A549 (cell line): ENCODE measurements around the gene TNNI2. TPM values are rescaled to one million over a fixed set of nuclear protein-coding genes. Genes with fewer than 3 reads are reported as not detected.
A peak's percentile ranks its signal among the peaks of the same experiment; 100 is the strongest.

Experiments used
- ATAC-seq, 2 experiments: fragments of 200-7000 bp in 1 of 2; fragments of >200 bp in 1 of 2; cut with Nextera tagmentation in 1 of 2; cut with Tn5 transposase in 1 of 2; 3 replicates each; pipeline versions ENCODE4 v1.8.0 to v1.9.1; 2018 to 2020; ENCODE audit warnings: mild to moderate bottlenecking in 1 of 2, moderate library complexity in 1 of 2
- CTCF ChIA-PET: fragments of 300-600 bp; sonication (Branson Sonifier 250); formaldehyde crosslinking; extraction: SDS; loops from one replicate; lab custom pipeline; 2021; ENCODE audit warnings: antibody characterized with exemption, inconsistent platforms; lab: Yijun Ruan, JAX
- POLR2A ChIA-PET: fragments of 350-600 bp; formaldehyde crosslinking; extraction: SDS; loops from one replicate; lab custom pipeline; 2021; ENCODE audit warnings: antibody characterized with exemption, inconsistent platforms; lab: Yijun Ruan, JAX
- DNase-seq, 2 experiments: peaks; one replicate each; pipeline versions ENCODE4 v3.0.0 to v3.0.0-alpha.2; 2011 to 2016; ENCODE audit warnings: low read depth in 1 of 2, low spot score in 1 of 2
- FAIRE-seq: peaks from 2 replicates; lab custom pipeline; 2011; peaks lifted over from hg19 to GRCh38; lab: Jason Lieb, UNC
- H3K27ac ChIP-seq, 2 experiments: fragments of >200 bp; sonication (Bioruptor Twin); formaldehyde crosslinking; 3 replicates each; pipeline ENCODE4 v1.5.1; 2016 to 2017
- H3K4me1 ChIP-seq: fragments of >200 bp; sonication (Bioruptor Twin); formaldehyde crosslinking; 3 replicates; pipeline ENCODE4 v1.6.1; 2016
- H3K4me2 ChIP-seq: fragments of >200 bp; sonication (Bioruptor Twin); formaldehyde crosslinking; 3 replicates; pipeline ENCODE4 v1.6.1; 2016
- H3K4me3 ChIP-seq: fragments of >200 bp; sonication (Bioruptor Twin); formaldehyde crosslinking; 3 replicates; pipeline ENCODE4 v1.5.1; 2016
- H3K9me3 ChIP-seq: fragments of >200 bp; sonication (Bioruptor Twin); formaldehyde crosslinking; 3 replicates; pipeline ENCODE4 v1.6.1; 2016
- BCL3 ChIP-seq: fragments of >200 bp; sonication (Bioruptor Twin); formaldehyde crosslinking; IDR thresholded peaks from 3 replicates; pipeline ENCODE4 v1.6.1; 2016
- CBX2 ChIP-seq: fragments of 200-600 bp; sonication (generic); IDR thresholded peaks from 2 replicates; pipeline ENCODE4 v1.6.1; 2016; ENCODE audit warnings: low read depth, mild to moderate bottlenecking, borderline replicate concordance
- CHD2 ChIP-seq: fragments of 150-350 bp; IDR thresholded peaks from 2 replicates; pipeline ENCODE4 v1.6.1; 2014; ENCODE audit warnings: low read length; ENCODE audit not compliant: partially characterized antibody
- CHD4 ChIP-seq: fragments of 200-600 bp; sonication (generic); IDR thresholded peaks from 2 replicates; pipeline ENCODE4 v1.6.1; 2016; ENCODE audit warnings: antibody characterized with exemption, mild to moderate bottlenecking, borderline replicate concordance
- ELK1 ChIP-seq: fragments of 150-350 bp; IDR thresholded peaks from 2 replicates; pipeline ENCODE4 v1.6.1; 2014; ENCODE audit warnings: low read depth, mild to moderate bottlenecking, low read length
- ESRRA ChIP-seq: fragments of 150-350 bp; IDR thresholded peaks from 2 replicates; pipeline ENCODE4 v1.6.1; 2014; ENCODE audit warnings: mild to moderate bottlenecking, low read length, borderline replicate concordance
- FOSB ChIP-seq: fragments of 250-450 bp; sonication (Bioruptor Pico); IDR thresholded peaks from 2 replicates; pipeline ENCODE4 v1.5.0; 2020; ENCODE audit warnings: mild to moderate bottlenecking, moderate library complexity
- FOSL2 ChIP-seq, 2 experiments: fragments of 450-650 bp in 1 of 2; fragments of >200 bp in 1 of 2; sonication (Bioruptor Twin) in 1 of 2; formaldehyde crosslinking; IDR thresholded peaks; 2 replicates each; pipeline versions ENCODE4 v1.5.0 to v1.6.1; 2016 to 2020; ENCODE audit warnings: mild to moderate bottlenecking in 1 of 2, moderate library complexity in 1 of 2
- HDAC2 ChIP-seq: fragments of 200-600 bp; sonication (generic); IDR thresholded peaks from 2 replicates; pipeline ENCODE4 v1.6.1; 2016
- JUN ChIP-seq, 2 experiments: fragments of >200 bp; sonication (Bioruptor Twin); formaldehyde crosslinking; IDR thresholded peaks; 2 replicates in 1 of 2; 3 replicates in 1 of 2; pipeline ENCODE4 v1.6.1; 2016 to 2017
- MAX ChIP-seq: IDR thresholded peaks from 2 replicates; pipeline ENCODE4 v1.6.1; 2012
- MAZ ChIP-seq: fragments of 150-350 bp; IDR thresholded peaks from 2 replicates; pipeline ENCODE4 v1.6.1; 2014; ENCODE audit warnings: antibody characterized with exemption, low read depth, low read length, borderline replicate concordance
- NFE2L2 ChIP-seq: fragments of 150-350 bp; conservative IDR thresholded peaks from 2 replicates; pipeline ENCODE4 v1.6.1; 2014; ENCODE audit warnings: low read length
- NR3C1 ChIP-seq: fragments of >200 bp; sonication (Bioruptor Twin); formaldehyde crosslinking; IDR thresholded peaks from 3 replicates; pipeline ENCODE4 v1.6.1; 2017
- POLR2A ChIP-seq: IDR thresholded peaks from 2 replicates; pipeline ENCODE4 v1.6.1; 2012; ENCODE audit warnings: mild to moderate bottlenecking, low read length
- RARB ChIP-seq: fragments of 250-450 bp; sonication (Bioruptor Pico); IDR thresholded peaks from 2 replicates; pipeline ENCODE4 v1.8.0; 2021; ENCODE audit warnings: mild to moderate bottlenecking, moderate library complexity
- RCOR1 ChIP-seq: fragments of 150-350 bp; IDR thresholded peaks from 2 replicates; pipeline ENCODE4 v1.6.1; 2014; ENCODE audit warnings: antibody characterized with exemption, low read length, low read depth
- TFCP2L1 ChIP-seq: fragments of 250-450 bp; sonication (Bioruptor Pico); IDR thresholded peaks from 2 replicates; pipeline ENCODE4 v1.5.0; 2021; ENCODE audit warnings: mild to moderate bottlenecking
- ZNF302 ChIP-seq: fragments of 250-450 bp; sonication (Bioruptor Pico); IDR thresholded peaks from 2 replicates; pipeline ENCODE4 v1.9.0; 2021; ENCODE audit warnings: inconsistent platforms, mild to moderate bottlenecking, moderate library complexity
- WGBS: methylation state at CpG from one replicate; pipeline ENCODE4 v1.1.6; 2017; ENCODE audit errors: missing lambda C conversion rate; 5-methylcytosine and 5-hydroxymethylcytosine counted together
- polyA plus RNA-seq, 4 experiments: library from polyadenylated mRNA; depleted of rRNA in 3 of 4; stranded (reverse); fragments of >200 nt; fragmentation: RNase III in 1 of 4; extraction: RNeasy Plus Mini Kit Qiagen cat#74134 plus additional on column Dnase treatment in 1 of 4; gene quantifications; 2 replicates in 3 of 4; 3 replicates in 1 of 4; pipeline ENCODE4 v1.2.3, GENCODE V29; 2011 to 2017
- TF ChIP-seq, protein P1 (sequence below): fragments of >200 bp; sonication (Bioruptor Twin); formaldehyde crosslinking; IDR thresholded peaks from 2 replicates; pipeline ENCODE4 v1.6.1; 2016
- TF ChIP-seq, protein P2 (sequence below): IDR thresholded peaks from 2 replicates; pipeline ENCODE4 v1.6.1; 2012; ENCODE audit warnings: low read depth, borderline replicate concordance

Gene TNNI2
- polyA plus RNA-seq, 2 of the 4 experiments (the other 2 are of a cell fraction) = not detected

DNA sequence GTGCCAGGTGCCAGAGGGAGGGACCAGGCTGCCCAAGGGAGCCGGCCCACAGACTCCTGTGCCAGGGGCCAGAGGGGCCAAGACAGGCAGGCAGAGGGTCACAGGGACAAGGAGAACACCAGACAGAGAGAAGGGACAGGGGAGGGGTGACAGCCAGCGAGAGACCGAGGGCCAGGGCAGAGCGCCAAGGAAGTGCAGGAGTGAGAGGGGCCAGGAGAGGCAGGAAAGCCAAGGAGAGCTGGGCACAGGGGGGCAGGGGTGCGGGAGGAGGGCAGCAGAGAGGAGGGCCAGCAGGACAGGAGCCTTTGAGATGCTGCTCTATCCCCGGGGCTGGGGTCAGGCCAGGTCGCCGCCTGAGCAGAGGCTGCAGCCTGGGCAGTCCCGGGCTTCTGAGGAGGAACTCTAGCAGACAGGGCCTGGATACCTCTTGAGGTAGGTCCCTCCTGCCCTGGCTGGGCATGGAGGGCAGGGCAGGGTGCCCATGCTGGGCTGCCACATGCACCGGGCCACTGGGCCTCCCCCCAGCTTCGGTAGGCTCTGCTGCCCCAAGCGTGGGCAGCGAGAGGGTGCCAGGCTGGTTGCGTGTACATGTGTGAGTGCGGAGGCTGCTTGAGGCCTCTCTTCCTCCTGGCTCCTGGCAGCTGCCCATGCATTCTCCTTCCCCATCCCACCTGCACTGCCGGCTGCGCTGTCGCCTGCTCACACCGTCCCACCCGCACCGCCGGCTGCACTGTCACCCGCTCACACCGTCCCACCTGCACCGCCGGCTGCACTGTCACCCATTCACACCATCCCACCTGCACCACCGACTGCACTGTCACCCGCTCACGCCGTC, 26.3 kb downstream of the TNNI2 start:
- Histone ChIP-seq H3K4me3 (no peak overlapping the region), H3K4me1 (peaks cover 42% of the 10 kb centered on the region), H3K9me3 (no peaks in the 10 kb centered on the region), H3K27ac (peak overlapping the region; percentile 87 to 94), H3K4me2 (peak overlapping the region; percentile 81; the same call in 2 of the 3 replicates)
- WGBS = 85% methylated on average over 27 of the region's 30 CpGs
- DNase-seq (no peak), FAIRE-seq (no peak), ATAC-seq (peak in 1 of 2 experiments; percentile 15; a peak in 2 of 6 replicates)
- CTCF ChIA-PET = interaction anchor here (1.0 to 3.5 kb wide), 5 partner anchors 9 to 212 kb away, joined by 3 to 19 read pairs (median 7); no protein-coding TSS in a partner anchor
- TF ChIP-seq NFE2L2 (no peak), BCL3 (no peak), MAX (no peak), NR3C1 (no peak), HDAC2 (no peak), RARB (CRISPR knock-in tag) (no peak), FOSL2 (IDR thresholded peaks at IDR 0.05) (no peak), FOSL2 (CRISPR knock-in tag; IDR thresholded peaks at IDR 0.05) (no peak), FOSB (CRISPR knock-in tag) (no peak), ESRRA (no peak), ELK1 (no peak), JUN (IDR thresholded peaks at IDR 0.05) (no peak), RCOR1 (no peak), CBX2 (no peak), MAZ (no peak), POLR2A (no peak), TFCP2L1 (no peak)
- TF ChIP-seq, protein P1, sequence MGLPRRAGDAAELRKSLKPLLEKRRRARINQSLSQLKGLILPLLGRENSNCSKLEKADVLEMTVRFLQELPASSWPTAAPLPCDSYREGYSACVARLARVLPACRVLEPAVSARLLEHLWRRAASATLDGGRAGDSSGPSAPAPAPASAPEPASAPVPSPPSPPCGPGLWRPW = no peak
- POLR2A ChIA-PET = no interaction called here

GRCh38 chr11:1866226-1866625, 27.4 kb downstream of the TNNI2 start:
- FAIRE-seq (no peak), ATAC-seq (no peak), DNase-seq (no peak)
- TF ChIP-seq CHD4 = no peak
- TF ChIP-seq ZNF302 = no peak
- no peak for TF ChIP-seq TFCP2L1
- no peak for TF ChIP-seq FOSL2 (IDR thresholded peaks at IDR 0.05)
- TF ChIP-seq FOSL2 (CRISPR knock-in tag; IDR thresholded peaks at IDR 0.05) = no peak
- TF ChIP-seq CHD2 = no peak
- TF ChIP-seq, protein P2, sequence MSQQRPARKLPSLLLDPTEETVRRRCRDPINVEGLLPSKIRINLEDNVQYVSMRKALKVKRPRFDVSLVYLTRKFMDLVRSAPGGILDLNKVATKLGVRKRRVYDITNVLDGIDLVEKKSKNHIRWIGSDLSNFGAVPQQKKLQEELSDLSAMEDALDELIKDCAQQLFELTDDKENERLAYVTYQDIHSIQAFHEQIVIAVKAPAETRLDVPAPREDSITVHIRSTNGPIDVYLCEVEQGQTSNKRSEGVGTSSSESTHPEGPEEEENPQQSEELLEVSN = no peak
- no peak for TF ChIP-seq NFE2L2
- Histone ChIP-seq H3K9me3 (no peaks in the 10 kb centered on the region), H3K27ac (peak overlapping the region in 1 of 2 experiments; percentile 94; a peak in 2 of 6 replicates), H3K4me3 (no peak overlapping the region), H3K4me1 (peaks cover 49% of the 10 kb centered on the region), H3K4me2 (no peak overlapping the region)
- ChIA-PET POLR2A (no interaction called here), CTCF (interaction anchor here (1.0 to 3.5 kb wide), 11 partner anchors 10 to 290 kb away, joined by 3 to 19 read pairs (median 7); partner anchors contain the start of gene LSP1)
- WGBS = 85% methylated on average over 5 of the region's 8 CpGs
